Coronary artery (tissue), 2 donors: ENCODE data around the gene P2RY6.

Experiments used
- DNase-seq: peaks from one replicate; pipeline ENCODE4 v3.0.0-alpha.2; 2017; ENCODE audit warnings: low spot score
- H3K27ac ChIP-seq, 2 donors: fragments of 200-600 bp; sonication (generic); one replicate each; pipeline ENCODE4 v1.5.1; 2016 to 2019
- H3K4me3 ChIP-seq: fragments of 200-600 bp; sonication (generic); 2 replicates; pipeline ENCODE4 v1.5.1; 2016; ENCODE audit warnings: mild to moderate bottlenecking, moderate library complexity
- TF ChIP-seq, protein P1 (sequence below): fragments of 200-600 bp; sonication (generic); IDR thresholded peaks from one replicate; pipeline ENCODE4 v1.5.1; 2019; ENCODE audit warnings: antibody characterized with exemption

The P2RY6 gene

GRCh38 chr11:73239111-73239521 lies 33.0 kb upstream of the P2RY6 start:
- peak overlapping the region in 1 of 2 donors; percentile 52 for H3K27ac ChIP-seq
- DNase-seq, result peak; percentile 73
- TF ChIP-seq, protein P1, sequence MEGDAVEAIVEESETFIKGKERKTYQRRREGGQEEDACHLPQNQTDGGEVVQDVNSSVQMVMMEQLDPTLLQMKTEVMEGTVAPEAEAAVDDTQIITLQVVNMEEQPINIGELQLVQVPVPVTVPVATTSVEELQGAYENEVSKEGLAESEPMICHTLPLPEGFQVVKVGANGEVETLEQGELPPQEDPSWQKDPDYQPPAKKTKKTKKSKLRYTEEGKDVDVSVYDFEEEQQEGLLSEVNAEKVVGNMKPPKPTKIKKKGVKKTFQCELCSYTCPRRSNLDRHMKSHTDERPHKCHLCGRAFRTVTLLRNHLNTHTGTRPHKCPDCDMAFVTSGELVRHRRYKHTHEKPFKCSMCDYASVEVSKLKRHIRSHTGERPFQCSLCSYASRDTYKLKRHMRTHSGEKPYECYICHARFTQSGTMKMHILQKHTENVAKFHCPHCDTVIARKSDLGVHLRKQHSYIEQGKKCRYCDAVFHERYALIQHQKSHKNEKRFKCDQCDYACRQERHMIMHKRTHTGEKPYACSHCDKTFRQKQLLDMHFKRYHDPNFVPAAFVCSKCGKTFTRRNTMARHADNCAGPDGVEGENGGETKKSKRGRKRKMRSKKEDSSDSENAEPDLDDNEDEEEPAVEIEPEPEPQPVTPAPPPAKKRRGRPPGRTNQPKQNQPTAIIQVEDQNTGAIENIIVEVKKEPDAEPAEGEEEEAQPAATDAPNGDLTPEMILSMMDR, result no peak
- H3K4me3 ChIP-seq, result no peak overlapping the region

DNA sequence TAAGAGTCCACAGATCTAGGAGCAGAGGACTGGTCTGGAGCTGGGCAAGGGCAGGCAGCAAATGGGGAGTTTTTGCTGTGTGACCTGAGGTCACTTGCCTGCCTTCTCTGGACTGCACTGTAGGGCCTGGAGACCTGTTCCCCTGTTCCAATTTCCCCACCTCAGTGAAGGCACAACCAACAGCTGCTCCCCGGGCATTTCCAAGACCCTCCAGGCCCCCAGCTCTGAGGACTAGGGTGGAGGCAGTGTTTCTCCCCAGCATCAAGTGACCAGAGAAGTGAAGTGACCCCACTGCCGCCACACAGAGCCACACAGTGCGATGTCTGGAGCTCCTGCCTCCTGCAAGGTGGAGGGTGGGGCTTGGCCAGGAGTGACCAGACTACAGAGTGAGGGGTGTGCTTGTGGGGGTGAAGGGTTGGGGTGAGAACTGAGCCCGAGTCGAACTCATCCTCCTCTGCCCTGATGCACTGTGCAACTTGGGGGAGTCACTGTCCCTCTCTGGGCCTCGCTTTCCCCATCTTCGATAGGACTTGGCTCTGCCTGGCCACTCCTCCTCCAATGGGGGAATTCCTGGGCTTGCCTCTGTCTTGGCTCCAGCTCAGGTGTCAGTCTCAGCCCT lies 32.5 kb upstream of the P2RY6 start:
- Histone ChIP-seq H3K4me3 (no peak overlapping the region), H3K27ac (peak overlapping the region; percentile 33 to 52)
- peak; percentile 53 for DNase-seq
- TF ChIP-seq, protein P1, result no peak

GRCh38 chr11:73240190-73240781 lies 31.9 kb upstream of the P2RY6 start:
- Histone ChIP-seq H3K4me3 (no peak overlapping the region), H3K27ac (peak overlapping the region; percentile 33 to 52)
- TF ChIP-seq, protein P1, result no peak
- DNase-seq, result peak; percentile 87

GRCh38 chr11:73241300-73241699 lies 30.8 kb upstream of the P2RY6 start:
- Histone ChIP-seq H3K27ac (no peak overlapping the region), H3K4me3 (no peak overlapping the region)
- DNase-seq, result peak; percentile 58
- TF ChIP-seq, protein P1, result no peak

GRCh38 chr11:73242251-73243092 lies 29.7 kb upstream of the P2RY6 start:
- Histone ChIP-seq H3K27ac (peak overlapping the region in 1 of 2 donors; percentile 71), H3K4me3 (peak overlapping the region; percentile 64)
- peak; percentile 68 for DNase-seq
- TF ChIP-seq, protein P1, result peak; percentile 78

- TF ChIP-seq, protein P1, result no peak
- H3K27ac ChIP-seq, result peak overlapping the region in 1 of 2 donors; percentile 71
Measured at GRCh38 chr11:73243093-73243485, 29.0 kb upstream of the P2RY6 start.

More at GRCh38 chr11:73243093-73243485, 29.0 kb upstream of the P2RY6 start:
- H3K4me3 ChIP-seq, result no peak overlapping the region
- no peak for DNase-seq
